Bronchial epithelial cell (primary cell): ENCODE data around the gene LCE1A. TPM values are rescaled to one million over a fixed set of nuclear protein-coding genes. Genes with fewer than 3 reads are reported as not detected.
A peak's percentile ranks its signal among the peaks of the same experiment; 100 is the strongest.

Experiments
- DNase-seq: peaks from one replicate; pipeline ENCODE4 v3.0.0-alpha.2; 2010; ENCODE audit warnings: low read depth
- FAIRE-seq: peaks from 2 replicates; lab custom pipeline; 2011; peaks lifted over from hg19 to GRCh38; lab: Jason Lieb, UNC
- H3K27me3 ChIP-seq: 2 replicates; pipeline ENCODE4 v1.5.1; 2011; ENCODE audit warnings: low read length; ENCODE audit not compliant: control insufficient read depth, insufficient read depth
- H3K36me3 ChIP-seq: 2 replicates; pipeline ENCODE4 v1.5.1; 2011; ENCODE audit warnings: low read length; ENCODE audit not compliant: control insufficient read depth, insufficient read depth
- H3K4me3 ChIP-seq: 2 replicates; pipeline ENCODE4 v1.5.1; 2011; ENCODE audit warnings: mild to moderate bottlenecking, low read depth, low read length, control low read depth
- total RNA-seq: library from RNA; depleted of rRNA; stranded (reverse); fragments of >200 nt; gene quantifications from 2 replicates; pipeline ENCODE4 v1.2.1, GENCODE V29; 2014
- TF ChIP-seq, protein P1 (sequence below): IDR thresholded peaks from 2 replicates; pipeline ENCODE4 v1.5.1; 2011; ENCODE audit warnings: mild to moderate bottlenecking, moderate library complexity, low read length, control low read depth, inconsistent platforms; ENCODE audit not compliant: insufficient read depth, severe bottlenecking

LCE1A gene
- not detected in 2 replicates for total RNA-seq

DNA sequence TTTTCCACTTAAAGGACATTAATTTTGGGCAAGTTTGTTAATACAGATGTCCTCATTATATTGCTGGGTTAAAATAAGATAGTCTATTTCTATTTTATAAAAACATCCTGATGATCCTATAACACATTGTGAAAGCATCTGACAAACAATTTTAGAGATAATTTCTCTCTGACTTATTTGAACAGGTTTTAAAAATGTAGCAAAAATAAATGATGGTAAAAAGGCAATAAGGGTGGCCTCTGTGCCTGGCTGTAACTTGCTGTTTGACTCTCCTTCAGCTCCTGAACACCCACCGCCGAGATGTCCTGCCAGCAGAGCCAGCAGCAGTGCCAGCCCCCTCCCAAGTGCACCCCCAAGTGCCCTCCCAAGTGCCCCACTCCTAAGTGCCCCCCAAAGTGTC is at the start of gene LCE1A:
Gene LCE1A, plus strand, starts transcription at position 301 of the 400 bp plus-strand sequence. Its CDS starts 0 bp downstream, at position 301.
- FAIRE-seq: no peak
- no peak within 1 kb of the TSS for H3K4me3 ChIP-seq
- TF ChIP-seq, protein P1, sequence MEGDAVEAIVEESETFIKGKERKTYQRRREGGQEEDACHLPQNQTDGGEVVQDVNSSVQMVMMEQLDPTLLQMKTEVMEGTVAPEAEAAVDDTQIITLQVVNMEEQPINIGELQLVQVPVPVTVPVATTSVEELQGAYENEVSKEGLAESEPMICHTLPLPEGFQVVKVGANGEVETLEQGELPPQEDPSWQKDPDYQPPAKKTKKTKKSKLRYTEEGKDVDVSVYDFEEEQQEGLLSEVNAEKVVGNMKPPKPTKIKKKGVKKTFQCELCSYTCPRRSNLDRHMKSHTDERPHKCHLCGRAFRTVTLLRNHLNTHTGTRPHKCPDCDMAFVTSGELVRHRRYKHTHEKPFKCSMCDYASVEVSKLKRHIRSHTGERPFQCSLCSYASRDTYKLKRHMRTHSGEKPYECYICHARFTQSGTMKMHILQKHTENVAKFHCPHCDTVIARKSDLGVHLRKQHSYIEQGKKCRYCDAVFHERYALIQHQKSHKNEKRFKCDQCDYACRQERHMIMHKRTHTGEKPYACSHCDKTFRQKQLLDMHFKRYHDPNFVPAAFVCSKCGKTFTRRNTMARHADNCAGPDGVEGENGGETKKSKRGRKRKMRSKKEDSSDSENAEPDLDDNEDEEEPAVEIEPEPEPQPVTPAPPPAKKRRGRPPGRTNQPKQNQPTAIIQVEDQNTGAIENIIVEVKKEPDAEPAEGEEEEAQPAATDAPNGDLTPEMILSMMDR: no peak
- no peak for DNase-seq
- peaks cover 6% of the 10 kb centered on the region for H3K27me3 ChIP-seq
- no peaks in the 10 kb centered on the region for H3K36me3 ChIP-seq

DNA sequence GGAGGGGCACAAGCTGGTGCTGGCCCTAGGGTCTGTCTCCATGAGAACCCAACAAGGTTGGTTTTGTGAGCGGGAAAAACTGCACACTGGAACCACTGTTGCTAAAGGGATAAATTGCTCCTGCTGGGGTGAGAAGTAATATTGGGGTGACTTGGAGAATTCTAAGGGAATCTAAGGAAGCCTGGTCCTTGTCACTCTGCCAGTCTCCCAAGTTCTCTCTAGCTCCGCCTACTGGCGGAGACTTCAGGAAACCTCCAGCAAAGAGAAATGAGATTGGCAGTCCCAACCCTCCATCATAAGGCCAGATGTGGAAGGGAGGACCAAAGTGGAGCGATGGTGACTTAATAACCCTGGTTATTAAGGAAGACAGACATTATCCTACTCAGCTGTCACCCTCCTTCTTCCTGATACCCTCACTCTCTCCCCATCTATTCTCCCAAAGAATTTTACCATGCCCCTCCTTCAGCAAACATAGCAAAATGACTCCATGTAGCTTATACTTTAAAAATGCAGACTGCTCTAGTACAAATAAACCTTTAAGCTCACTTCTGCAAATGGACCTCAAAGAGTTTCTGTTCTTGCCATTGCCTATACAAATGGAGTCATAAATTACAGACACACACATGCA is 49.6 kb upstream of the LCE1A start:
- TF ChIP-seq, protein P1: peak; percentile 69
- H3K27me3 ChIP-seq: no peaks in the 10 kb centered on the region
- no peaks in the 10 kb centered on the region for H3K36me3 ChIP-seq
- no peak for DNase-seq
- FAIRE-seq: peak; percentile 86
- H3K4me3 ChIP-seq: no peak overlapping the region

- Histone ChIP-seq H3K27me3 (no peaks in the 10 kb centered on the region), H3K4me3 (no peak overlapping the region), H3K36me3 (no peaks in the 10 kb centered on the region)
- peak; percentile 69 for DNase-seq
- TF ChIP-seq, protein P1: no peak
- peak; percentile 36 for FAIRE-seq
Measured at GRCh38 chr1:152783095-152783494, 44.2 kb upstream of the LCE1A start.

DNA sequence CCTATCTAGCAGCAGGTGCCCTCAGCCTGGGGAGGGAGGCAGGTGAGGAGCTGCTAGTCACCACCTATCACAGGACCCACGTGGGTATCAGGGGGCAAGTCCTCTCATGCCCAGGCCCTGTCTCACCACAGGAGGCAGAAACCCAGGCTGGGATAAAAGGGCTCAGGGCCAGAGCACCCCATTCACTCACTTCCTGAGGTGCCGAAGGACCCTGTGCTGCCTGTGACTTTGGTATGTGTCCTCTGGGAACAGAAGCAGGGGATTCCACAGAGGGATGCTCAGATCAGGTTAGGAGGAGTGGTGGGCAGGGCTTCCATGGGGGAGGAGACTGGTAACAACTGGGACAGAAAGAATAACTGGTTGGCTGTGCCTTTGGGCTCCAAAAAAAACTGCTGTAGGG is 41.2 kb upstream of the LCE1A start, which contains the start of gene LCE1E:
Gene LCE1E, plus strand, starts transcription at position 181 of the 400 bp plus-strand sequence. CDS start 1,043 bp downstream, outside the sequence.
- no peak for FAIRE-seq
- Histone ChIP-seq H3K36me3 (no peaks in the 10 kb centered on the region), H3K4me3 (no peak within 1 kb of the TSS), H3K27me3 (peaks cover 5% of the 10 kb centered on the region)
- TF ChIP-seq, protein P1: peak; percentile 22
- DNase-seq: peak; percentile 90

DNA sequence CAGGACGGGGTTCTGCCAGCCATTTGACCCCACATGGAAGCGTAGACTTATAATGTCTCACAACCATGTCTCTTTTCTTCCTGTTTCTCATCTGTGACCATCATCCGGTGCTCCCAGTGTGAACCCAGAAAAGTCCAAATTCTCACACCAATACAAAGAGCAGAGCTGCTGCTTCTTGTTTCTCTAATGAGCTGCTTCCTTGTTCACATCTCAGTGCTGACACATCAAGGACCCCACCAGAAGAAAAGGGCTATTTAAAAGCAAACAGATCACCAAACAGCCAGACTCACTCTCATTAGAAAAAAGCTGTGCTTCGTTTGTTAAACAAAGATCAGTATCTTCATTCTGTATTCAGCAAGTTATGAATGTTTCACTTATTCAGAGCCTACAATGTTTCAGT is 31.6 kb upstream of the LCE1A start:
- Histone ChIP-seq H3K36me3 (no peaks in the 10 kb centered on the region), H3K4me3 (no peak overlapping the region), H3K27me3 (peaks cover 1% of the 10 kb centered on the region)
- FAIRE-seq (no peak), DNase-seq (no peak)
- TF ChIP-seq, protein P1: no peak
